Hepatic stellate cell (primary cell): ENCODE measurements around the gene KIAA0753.
"Not testable (repeated sequence)": the region's sequence is repeated elsewhere in the genome, so short reads cannot be mapped to it uniquely, and the experiment has no call there.

Source experiments
- DNase-seq: peaks from one replicate; pipeline ENCODE4 v3.0.0; 2011; ENCODE audit warnings: low spot score

Gene KIAA0753

DNA sequence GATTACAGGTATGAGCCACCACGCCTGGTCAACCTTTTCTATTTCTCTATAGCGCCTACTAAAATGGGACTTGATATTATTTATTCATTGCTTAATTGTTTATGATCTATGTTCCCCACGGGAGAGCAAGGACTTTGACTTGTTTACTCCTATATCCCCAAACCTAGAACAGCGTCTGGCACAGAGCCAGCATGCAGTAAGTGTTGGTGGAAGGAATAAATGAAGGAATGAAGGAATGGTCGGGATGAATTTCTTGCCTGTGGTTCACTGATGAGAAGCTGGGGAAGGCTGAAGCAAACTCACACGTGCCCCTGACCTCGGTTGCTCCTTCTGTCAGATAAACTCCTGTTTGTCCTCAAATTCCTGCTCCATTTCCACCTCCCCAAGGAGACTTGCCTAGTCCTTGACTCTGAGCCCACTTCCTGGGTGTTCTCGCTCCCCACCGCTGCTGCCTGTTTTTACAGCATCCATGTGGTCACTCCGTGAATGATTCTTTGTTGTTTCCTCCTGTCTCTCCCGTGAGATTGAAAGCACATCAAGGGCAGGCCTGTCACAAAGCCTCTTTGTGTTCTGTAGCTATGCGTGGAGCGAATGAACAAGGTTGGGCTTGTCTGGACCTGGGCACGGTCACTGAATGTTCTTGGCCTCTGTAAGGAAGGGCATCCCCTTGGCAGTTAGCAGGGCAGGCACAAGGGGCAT is 28.4 kb upstream of the KIAA0753 start:
- DNase-seq = no peak

DNA sequence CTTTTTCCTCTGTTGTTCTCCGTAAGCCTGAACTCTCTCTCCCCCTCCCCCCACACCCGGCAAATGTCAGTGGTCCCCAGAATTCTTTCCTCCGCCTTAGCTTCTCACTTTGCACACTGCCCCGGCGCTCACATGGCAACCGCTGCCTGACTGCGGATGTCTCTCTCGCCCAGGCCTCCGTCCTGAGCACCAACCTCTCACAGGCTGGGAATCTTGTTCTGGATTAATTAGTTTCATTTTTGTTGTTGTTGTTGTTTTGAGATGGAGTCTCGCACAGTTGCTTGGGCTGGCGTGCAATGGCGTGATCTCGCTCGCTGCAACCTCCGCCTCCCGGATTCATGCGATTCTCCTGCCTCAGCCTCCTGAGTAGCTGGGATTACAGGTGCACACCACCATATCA is 27.7 kb upstream of the KIAA0753 start:
- DNase-seq = no peak

- DNase-seq = no peak
Measured at GRCh38 chr17:6667516-6667915, 27.0 kb upstream of the KIAA0753 start.

- no peak for DNase-seq
Measured at GRCh38 chr17:6666557-6666956, 26.0 kb upstream of the KIAA0753 start.

GRCh38 chr17:6666077-6666521 is 25.6 kb upstream of the KIAA0753 start:
- DNase-seq = peak; percentile 85

DNA sequence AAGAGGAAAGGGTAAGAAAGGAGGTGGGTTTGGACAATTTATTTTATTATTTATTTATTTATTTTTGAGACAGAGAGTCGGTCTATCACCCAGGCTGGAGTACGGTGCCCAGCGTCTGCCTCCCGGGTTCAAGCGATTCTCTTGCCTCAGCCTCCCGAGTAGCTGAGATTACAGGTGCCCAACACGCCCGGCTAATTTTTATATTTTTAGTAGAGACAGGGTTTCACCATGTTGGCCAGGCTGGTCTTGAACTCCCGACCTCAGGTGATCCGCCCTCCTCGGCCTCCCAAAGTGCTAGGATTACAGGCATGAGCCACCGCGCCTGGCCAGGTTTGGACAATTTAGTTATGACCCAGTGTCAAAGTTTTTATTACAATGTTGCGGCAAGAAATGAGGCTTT is 22.7 kb upstream of the KIAA0753 start:
- not testable (repeated sequence) for DNase-seq

DNA sequence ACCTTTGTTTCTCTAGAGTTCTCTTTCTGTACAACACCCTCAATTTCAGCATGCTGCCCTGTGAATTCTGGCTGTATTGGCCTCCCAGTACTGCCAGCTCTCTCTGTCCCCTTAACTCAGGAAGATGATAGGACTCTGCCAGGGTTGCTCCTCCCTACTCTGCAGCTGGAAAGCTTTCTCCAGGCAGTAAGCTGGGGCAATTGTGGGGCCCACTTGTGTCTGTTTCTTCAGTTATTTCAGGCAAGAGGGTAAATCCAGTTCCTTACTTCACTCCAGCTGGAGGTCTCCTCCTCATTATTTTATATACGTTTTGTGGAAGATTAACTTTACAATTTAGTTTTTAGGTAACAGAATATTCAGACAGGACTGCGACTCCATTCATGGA is 20.9 kb upstream of the KIAA0753 start:
- DNase-seq = no peak

GRCh38 chr17:6660805-6661463 is 20.4 kb upstream of the KIAA0753 start:
- DNase-seq = no peak

- no peak for DNase-seq
Measured at GRCh38 chr17:6660101-6660500, 19.6 kb upstream of the KIAA0753 start.

DNA sequence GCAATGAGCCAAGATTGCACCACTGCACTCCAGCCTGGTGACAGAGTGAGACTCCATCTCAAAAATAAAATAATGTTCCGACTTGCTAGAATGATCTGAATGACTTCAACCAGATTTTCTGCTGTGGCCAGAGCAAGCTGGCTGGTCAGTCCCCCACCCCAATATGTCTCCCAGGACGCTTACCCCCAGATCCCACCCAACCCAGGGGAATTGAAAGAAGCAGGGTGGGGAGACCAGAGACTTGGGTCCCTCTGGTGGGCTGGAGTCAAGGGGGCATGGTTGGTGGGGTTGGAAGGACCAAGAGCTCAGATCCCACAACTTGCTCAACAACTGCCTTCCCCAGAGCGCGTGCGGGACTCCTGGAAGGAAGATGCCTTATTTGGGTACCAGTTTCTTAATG is 17.9 kb upstream of the KIAA0753 start:
- DNase-seq = not testable (repeated sequence)

- no peak for DNase-seq
Measured at GRCh38 chr17:6657633-6658287, 17.2 kb upstream of the KIAA0753 start.

DNA sequence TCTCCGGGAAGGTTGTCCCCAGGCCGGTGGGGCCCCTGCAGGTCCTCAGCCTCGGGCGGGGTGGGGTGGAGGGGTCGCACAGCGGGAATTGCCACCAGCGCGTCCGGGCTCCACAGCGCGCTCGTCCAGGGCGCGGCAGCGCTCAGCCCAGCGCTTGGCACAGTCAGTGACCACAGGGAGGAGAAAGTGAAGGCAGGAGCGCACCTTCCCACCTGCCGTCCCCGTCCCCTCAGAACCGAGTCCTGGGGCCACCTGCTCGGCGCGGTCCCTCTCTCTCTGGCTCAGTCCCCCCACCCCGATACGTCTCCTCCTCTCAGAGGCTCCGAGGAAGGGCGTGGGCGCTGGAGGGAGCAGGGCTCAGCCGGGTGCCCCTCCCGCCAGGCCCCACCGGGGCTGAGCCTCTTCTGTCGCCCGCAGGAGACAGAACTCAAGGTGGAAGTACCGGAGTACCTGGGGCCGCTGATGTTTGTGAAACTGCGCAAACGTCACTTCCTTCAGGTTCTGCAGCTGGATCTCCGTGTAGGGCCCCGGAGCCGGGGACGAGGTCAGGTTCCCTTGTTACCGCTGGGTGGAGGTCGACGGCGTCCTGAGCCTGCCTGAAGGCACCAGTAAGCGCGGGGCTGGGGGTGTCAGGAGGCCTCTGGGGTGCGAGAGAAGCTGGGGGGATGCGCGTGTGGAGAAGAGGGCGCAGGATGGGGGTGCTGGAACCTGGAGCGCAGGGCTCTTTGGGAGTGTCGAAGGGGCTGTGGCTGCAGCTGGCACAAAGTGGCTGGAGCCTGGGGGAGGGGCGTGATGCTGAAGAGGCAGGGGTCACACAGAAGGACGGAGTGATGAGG is 16.5 kb upstream of the KIAA0753 start:
- DNase-seq = not testable (repeated sequence)

DNA sequence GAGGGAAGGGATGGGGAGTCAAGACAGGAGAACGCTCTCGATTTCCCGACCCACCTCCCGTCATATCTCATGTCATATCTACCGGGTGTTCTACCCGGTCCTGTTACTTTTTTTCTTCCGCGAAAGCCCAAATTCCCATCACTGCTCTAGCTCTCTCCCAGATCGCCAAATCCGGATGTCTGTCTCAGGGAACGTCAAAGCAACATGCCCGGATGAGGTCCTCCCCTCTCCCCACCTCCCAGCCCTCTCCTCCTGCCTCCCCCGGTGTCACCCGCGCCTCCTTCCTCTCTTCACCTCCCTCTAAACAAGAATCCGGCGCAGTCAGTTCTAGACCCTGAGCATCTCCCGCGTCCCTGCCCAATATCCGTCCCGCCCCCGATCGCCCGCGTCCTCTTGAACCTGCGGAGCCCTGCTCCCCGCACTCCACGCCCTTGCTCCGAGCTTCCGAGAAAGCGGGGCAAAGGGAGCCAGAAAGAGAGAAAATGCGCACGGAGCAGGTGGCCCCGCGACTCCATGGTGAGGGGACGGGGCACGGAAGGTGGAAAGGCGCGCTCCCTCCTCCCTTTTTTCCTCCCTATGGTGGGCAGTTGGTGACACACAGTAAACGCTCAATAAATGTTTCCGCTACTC is 15.3 kb upstream of the KIAA0753 start:
- DNase-seq = not testable (repeated sequence)

- no peak for DNase-seq
Measured at GRCh38 chr17:6654841-6655731, 14.6 kb upstream of the KIAA0753 start.

- DNase-seq = peak; percentile 31
Measured at GRCh38 chr17:6651919-6652452, 11.5 kb upstream of the KIAA0753 start.

- DNase-seq = peak; percentile 99
Measured at GRCh38 chr17:6651354-6651918, 10.9 kb upstream of the KIAA0753 start, which contains the start of the genes C17orf100 and MED31. Gene C17orf100 (plus strand): TSS chr17:6651762. CDS start chr17:6651914, 152 bp downstream. Gene MED31 (minus strand): TSS chr17:6651605. CDS start chr17:6651528, 77 bp downstream.

DNA sequence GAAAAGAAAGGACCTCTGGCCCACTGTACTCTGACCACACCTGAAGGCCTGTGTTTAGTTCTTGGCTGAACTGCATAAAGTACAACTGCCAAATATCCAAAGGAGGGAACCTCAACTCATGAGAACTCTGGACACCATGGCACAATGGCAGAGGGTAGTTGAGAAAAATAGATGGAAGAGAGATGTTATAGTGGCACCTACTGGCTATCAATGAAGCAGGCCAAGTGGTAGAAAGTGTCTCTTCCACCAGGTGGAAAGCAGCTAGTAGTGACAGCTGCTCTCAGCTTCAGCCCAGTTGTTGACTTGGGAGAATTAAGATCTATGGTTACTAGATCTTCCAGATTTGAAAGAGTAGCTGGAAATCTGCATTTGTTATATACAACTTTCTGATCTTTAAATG is 7.7 kb upstream of the KIAA0753 start:
- no peak for DNase-seq

GRCh38 chr17:6643451-6644125 is 3.1 kb upstream of the KIAA0753 start:
- no peak for DNase-seq

GRCh38 chr17:6642592-6642991 is 2.1 kb upstream of the KIAA0753 start:
- DNase-seq = no peak
